ENCODE data around the gene VAV2.

The VAV2 gene

GRCh38 chr9:133987946-133988665 lies 4.0 kb downstream of the VAV2 start:
- no peaks in the 10 kb centered on the region for H3K4me1 ChIP-seq (ENCODE audit: control insufficient read depth, insufficient read depth, low read length, unreplicated experiment)

DNA sequence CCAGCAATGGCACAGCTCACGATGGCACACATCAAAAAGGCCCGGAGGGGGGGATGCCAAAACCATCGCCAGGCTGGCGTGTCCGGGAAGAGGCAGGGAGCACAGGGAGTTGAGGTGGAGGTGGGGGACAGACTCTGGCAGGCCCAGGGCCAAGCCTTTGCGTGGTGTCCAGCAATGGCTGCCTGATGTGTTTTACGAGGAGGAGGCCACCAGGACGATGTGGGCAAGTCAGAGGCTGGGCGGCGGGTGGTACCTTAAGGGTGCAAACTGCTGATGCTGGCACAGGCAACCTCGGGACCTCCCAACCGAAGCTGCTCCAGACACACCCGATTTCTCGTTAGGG lies 4.7 kb downstream of the VAV2 start:
- Histone ChIP-seq H3K4me3 (ENCODE audit: low read depth, low read length) (no peak overlapping the region), H3K27me3 (ENCODE audit: insufficient read depth, low read length) (no peaks in the 10 kb centered on the region), H3K79me2 (ENCODE audit: control insufficient read depth, insufficient read depth, low read length, unreplicated experiment) (peaks cover 57% of the 10 kb centered on the region), H3K4me1 (ENCODE audit: control insufficient read depth, insufficient read depth, low read length, unreplicated experiment) (no peaks in the 10 kb centered on the region), H2AFZ (ENCODE audit: low read length, unreplicated experiment) (no peak overlapping the region), H3K36me3 (ENCODE audit: insufficient read depth, low read length) (no peaks in the 10 kb centered on the region), H3K27ac (ENCODE audit: low read depth, low read length) (no peak overlapping the region)

More at GRCh38 chr9:133987946-133988665, 4.0 kb downstream of the VAV2 start:
- Histone ChIP-seq H2AFZ (ENCODE audit: low read length, unreplicated experiment) (no peak overlapping the region), H3K4me3 (ENCODE audit: low read depth, low read length) (no peak overlapping the region), H3K27me3 (ENCODE audit: insufficient read depth, low read length) (no peaks in the 10 kb centered on the region), H3K79me2 (ENCODE audit: control insufficient read depth, insufficient read depth, low read length, unreplicated experiment) (peaks cover 54% of the 10 kb centered on the region), H3K36me3 (ENCODE audit: insufficient read depth, low read length) (no peaks in the 10 kb centered on the region), H3K27ac (ENCODE audit: low read depth, low read length) (no peak overlapping the region)

GRCh38 chr9:133986774-133987445 lies 5.2 kb downstream of the VAV2 start:
- no peaks in the 10 kb centered on the region for H3K36me3 ChIP-seq (ENCODE audit: insufficient read depth, low read length)
- H3K27ac ChIP-seq (ENCODE audit: low read depth, low read length) = no peak overlapping the region
- no peaks in the 10 kb centered on the region for H3K4me1 ChIP-seq (ENCODE audit: control insufficient read depth, insufficient read depth, low read length, unreplicated experiment)
- H3K4me3 ChIP-seq (ENCODE audit: low read depth, low read length) = no peak overlapping the region
- H3K27me3 ChIP-seq (ENCODE audit: insufficient read depth, low read length) = no peaks in the 10 kb centered on the region
- no peak overlapping the region for H2AFZ ChIP-seq (ENCODE audit: low read length, unreplicated experiment)
- H3K79me2 ChIP-seq (ENCODE audit: control insufficient read depth, insufficient read depth, low read length, unreplicated experiment) = peaks cover 57% of the 10 kb centered on the region

DNA sequence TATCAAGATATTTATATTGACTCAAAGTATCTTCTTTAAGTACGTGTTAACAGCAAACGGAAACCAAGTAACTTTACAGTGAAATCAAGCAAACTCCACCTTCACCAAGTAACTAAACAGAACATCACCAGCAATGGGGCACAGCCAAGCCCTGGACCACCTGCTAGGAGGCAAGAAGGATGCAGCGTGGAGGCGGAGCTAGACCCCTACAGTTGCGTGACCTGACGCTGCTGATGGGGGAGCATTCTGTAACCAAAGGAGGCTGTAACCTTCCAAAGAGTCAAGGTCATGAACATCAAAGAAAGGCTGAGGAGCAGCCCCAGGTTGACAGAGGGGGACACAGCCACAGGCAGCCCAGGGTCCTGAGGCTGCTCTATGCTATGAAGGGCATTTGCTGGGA lies 6.1 kb downstream of the VAV2 start:
- H3K4me3 ChIP-seq (ENCODE audit: low read depth, low read length) = no peak overlapping the region
- no peaks in the 10 kb centered on the region for H3K4me1 ChIP-seq (ENCODE audit: control insufficient read depth, insufficient read depth, low read length, unreplicated experiment)
- H3K36me3 ChIP-seq (ENCODE audit: insufficient read depth, low read length) = no peaks in the 10 kb centered on the region
- no peak overlapping the region for H3K27ac ChIP-seq (ENCODE audit: low read depth, low read length)
- peaks cover 50% of the 10 kb centered on the region for H3K79me2 ChIP-seq (ENCODE audit: control insufficient read depth, insufficient read depth, low read length, unreplicated experiment)
- H3K27me3 ChIP-seq (ENCODE audit: insufficient read depth, low read length) = no peaks in the 10 kb centered on the region
- no peak overlapping the region for H2AFZ ChIP-seq (ENCODE audit: low read length, unreplicated experiment)

GRCh38 chr9:133982971-133983720 lies 9.0 kb downstream of the VAV2 start:
- Histone ChIP-seq H3K27ac (ENCODE audit: low read depth, low read length) (no peak overlapping the region), H3K27me3 (ENCODE audit: insufficient read depth, low read length) (no peaks in the 10 kb centered on the region), H3K4me1 (ENCODE audit: control insufficient read depth, insufficient read depth, low read length, unreplicated experiment) (no peaks in the 10 kb centered on the region), H3K36me3 (ENCODE audit: insufficient read depth, low read length) (no peaks in the 10 kb centered on the region), H3K4me3 (ENCODE audit: low read depth, low read length) (no peak overlapping the region), H3K79me2 (ENCODE audit: control insufficient read depth, insufficient read depth, low read length, unreplicated experiment) (peaks cover 58% of the 10 kb centered on the region), H2AFZ (ENCODE audit: low read length, unreplicated experiment) (no peak overlapping the region)

DNA sequence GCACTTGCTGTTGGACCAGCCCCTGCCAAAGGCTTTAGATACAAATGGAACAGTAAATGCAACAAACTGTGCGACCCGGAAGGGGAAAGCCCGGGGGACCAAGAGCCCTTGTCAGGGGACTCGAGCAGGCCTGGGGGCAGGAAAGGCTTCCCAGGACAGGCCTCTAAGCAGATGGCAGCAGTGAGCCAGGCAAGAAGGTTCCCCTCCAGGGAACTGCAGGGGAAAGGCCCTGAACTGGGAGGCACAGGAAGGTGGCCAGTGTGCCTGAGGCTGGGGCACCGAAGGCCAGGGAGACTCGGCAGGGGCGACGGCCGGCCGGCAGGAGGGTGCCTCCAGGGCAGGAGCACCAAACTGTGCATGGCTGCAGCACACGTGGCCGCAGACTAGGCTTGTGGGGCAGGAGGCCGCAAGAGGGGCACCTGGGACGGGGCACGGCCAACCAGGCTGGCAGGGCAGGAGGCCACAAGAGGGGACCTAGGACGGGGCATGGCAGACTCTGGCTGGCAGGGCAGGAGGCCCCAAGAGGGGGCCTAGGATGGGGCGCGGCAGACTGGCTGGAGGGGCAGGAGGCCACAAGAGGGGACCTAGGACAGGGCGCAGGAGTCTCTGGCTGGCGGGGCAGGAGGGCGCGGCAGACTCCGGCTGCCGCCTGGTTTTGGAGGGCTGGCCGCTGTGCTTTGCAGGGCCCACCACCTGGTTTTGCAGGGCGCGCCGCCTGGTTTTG lies 10.0 kb downstream of the VAV2 start:
- Histone ChIP-seq H3K4me3 (ENCODE audit: low read depth, low read length) (no peak overlapping the region), H3K27ac (ENCODE audit: low read depth, low read length) (no peak overlapping the region), H2AFZ (ENCODE audit: low read length, unreplicated experiment) (no peak overlapping the region), H3K36me3 (ENCODE audit: insufficient read depth, low read length) (no peaks in the 10 kb centered on the region), H3K4me1 (ENCODE audit: control insufficient read depth, insufficient read depth, low read length, unreplicated experiment) (no peaks in the 10 kb centered on the region), H3K79me2 (ENCODE audit: control insufficient read depth, insufficient read depth, low read length, unreplicated experiment) (peaks cover 56% of the 10 kb centered on the region), H3K27me3 (ENCODE audit: insufficient read depth, low read length) (no peaks in the 10 kb centered on the region)

DNA sequence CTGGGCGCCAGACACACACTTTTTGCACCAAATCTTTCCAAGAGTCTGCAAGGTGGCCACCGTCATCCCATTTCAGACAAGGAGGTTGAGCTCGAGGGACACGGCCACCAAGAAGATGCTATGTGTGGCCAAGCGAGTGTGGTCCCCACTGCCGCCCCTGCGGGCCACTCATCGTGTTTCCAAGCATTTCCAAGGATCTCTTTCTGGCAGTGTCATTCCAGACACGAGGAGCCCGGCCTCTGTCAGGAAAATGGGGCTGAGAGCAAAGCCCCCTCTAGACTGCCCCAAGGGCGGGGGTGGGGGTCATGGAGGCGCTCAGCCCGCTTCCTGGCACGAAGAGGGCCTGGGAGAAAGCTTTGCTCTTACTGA lies 10.6 kb downstream of the VAV2 start:
- no peak overlapping the region for H2AFZ ChIP-seq (ENCODE audit: low read length, unreplicated experiment)
- no peak overlapping the region for H3K27ac ChIP-seq (ENCODE audit: low read depth, low read length)
- H3K36me3 ChIP-seq (ENCODE audit: insufficient read depth, low read length) = no peaks in the 10 kb centered on the region
- H3K79me2 ChIP-seq (ENCODE audit: control insufficient read depth, insufficient read depth, low read length, unreplicated experiment) = peaks cover 58% of the 10 kb centered on the region
- H3K27me3 ChIP-seq (ENCODE audit: insufficient read depth, low read length) = no peaks in the 10 kb centered on the region
- H3K4me3 ChIP-seq (ENCODE audit: low read depth, low read length) = no peak overlapping the region
- no peaks in the 10 kb centered on the region for H3K4me1 ChIP-seq (ENCODE audit: control insufficient read depth, insufficient read depth, low read length, unreplicated experiment)

DNA sequence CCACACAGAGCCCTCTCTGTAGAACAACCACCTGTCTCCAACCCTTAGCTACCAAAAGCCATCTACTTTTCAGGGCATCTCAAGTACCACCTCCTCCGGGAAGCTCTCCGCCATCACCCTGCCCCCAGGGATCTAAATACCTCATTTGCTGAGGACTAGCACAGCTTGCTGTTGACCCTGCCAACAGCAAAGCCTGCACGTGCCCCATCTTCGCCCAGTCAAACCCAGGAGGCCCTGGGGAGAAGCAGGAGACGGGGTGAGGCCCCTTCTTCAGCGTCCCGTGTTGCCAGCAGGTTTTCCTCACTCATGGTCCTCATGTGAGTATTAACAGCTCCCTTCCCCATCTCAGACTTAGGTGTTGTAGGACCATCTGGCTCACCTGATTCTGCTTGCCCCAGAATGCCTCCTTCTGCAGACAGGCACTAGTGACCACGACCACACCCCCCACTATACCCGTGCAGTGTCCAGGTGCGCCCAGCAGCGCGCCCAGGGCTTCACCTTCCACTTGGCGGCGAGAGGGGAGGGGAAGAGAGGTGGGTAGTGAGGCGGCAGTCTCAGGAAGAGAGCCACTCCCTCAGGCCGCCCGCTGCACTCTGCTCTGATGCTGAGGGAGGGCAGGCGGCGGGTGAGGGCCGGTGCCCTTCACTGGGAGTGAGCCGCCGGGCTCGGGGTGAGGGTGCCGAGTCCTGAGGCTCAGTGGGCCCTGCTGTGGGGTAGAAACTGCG lies 11.1 kb downstream of the VAV2 start:
- H3K36me3 ChIP-seq (ENCODE audit: insufficient read depth, low read length) = no peaks in the 10 kb centered on the region
- no peak overlapping the region for H3K4me3 ChIP-seq (ENCODE audit: low read depth, low read length)
- no peaks in the 10 kb centered on the region for H3K4me1 ChIP-seq (ENCODE audit: control insufficient read depth, insufficient read depth, low read length, unreplicated experiment)
- no peak overlapping the region for H3K27ac ChIP-seq (ENCODE audit: low read depth, low read length)
- no peak overlapping the region for H2AFZ ChIP-seq (ENCODE audit: low read length, unreplicated experiment)
- H3K79me2 ChIP-seq (ENCODE audit: control insufficient read depth, insufficient read depth, low read length, unreplicated experiment) = peaks cover 55% of the 10 kb centered on the region
- no peaks in the 10 kb centered on the region for H3K27me3 ChIP-seq (ENCODE audit: insufficient read depth, low read length)

- H3K4me1 ChIP-seq (ENCODE audit: control insufficient read depth, insufficient read depth, low read length, unreplicated experiment) = no peaks in the 10 kb centered on the region
- H2AFZ ChIP-seq (ENCODE audit: low read length, unreplicated experiment) = no peak overlapping the region
- no peaks in the 10 kb centered on the region for H3K36me3 ChIP-seq (ENCODE audit: insufficient read depth, low read length)
- H3K27me3 ChIP-seq (ENCODE audit: insufficient read depth, low read length) = no peaks in the 10 kb centered on the region
- peaks cover 56% of the 10 kb centered on the region for H3K79me2 ChIP-seq (ENCODE audit: control insufficient read depth, insufficient read depth, low read length, unreplicated experiment)
- no peak overlapping the region for H3K4me3 ChIP-seq (ENCODE audit: low read depth, low read length)
- H3K27ac ChIP-seq (ENCODE audit: low read depth, low read length) = no peak overlapping the region
Observed at GRCh38 chr9:133979921-133980863, 11.9 kb downstream of the VAV2 start.
